ENCODE data around the gene CHCHD4.

DNA sequence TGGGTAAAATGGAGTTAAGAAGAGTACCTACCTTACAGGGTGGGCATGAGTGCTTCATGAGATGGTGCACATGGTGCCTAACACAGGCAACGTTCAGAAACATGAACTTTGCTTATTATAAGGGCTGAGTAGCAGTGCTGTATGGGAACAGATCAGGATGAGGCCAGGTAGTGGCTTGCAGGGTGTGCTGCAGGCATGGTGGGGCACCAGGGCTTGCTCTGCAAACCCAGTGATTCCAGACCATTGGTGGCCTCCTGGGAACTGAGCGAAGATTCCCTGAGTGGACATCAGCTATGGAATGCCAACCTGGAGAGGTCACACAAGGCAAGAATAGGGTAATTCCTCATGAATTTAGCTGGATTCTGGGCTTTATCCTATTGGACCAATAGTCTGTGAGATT, 16.0 kb upstream of the CHCHD4 start:
- TF ChIP-seq GATA3 (IDR thresholded peaks at IDR 0.05; ENCODE audit: low read depth, low read length) (no peak), GATA2 (IDR thresholded peaks at IDR 0.05; ENCODE audit: low read depth, low read length) (no peak)

Data from SH-SY5Y (cell line).